GM18517 (cell line): Measurements from ENCODE around the gene AKAP6.
"Not testable (repeated sequence)": the region's sequence is repeated elsewhere in the genome, so short reads cannot be mapped to it uniquely, and the experiment has no call there.

ENCODE experiments used
- ATAC-seq: cut with Tn5 transposase; IDR thresholded peaks from one replicate; pipeline ENCODE4 v1.9.1; 2021; ENCODE audit warnings: mild to moderate bottlenecking, moderate library complexity; ENCODE audit not compliant: unreplicated experiment

The AKAP6 gene

DNA sequence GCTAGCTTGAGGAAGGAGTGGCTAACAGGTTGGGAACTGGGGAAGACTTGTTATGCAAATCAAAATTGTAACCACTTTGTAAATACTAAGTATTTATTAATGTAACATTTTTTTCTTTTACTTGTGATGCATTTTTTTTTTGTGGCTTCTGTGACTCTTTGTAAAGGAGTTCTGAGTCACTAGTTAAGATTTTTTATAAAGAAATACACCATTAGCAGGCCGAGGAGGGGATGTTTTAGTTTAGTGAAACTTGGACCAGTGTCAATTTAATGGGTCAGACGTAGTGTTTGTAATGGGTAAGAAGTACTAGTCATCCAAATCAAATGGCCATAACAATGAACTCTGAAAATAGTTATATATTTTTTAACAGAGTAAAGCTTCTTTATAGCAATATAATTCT, 43.1 kb downstream of the AKAP6 start:
- ATAC-seq: no peak

- ATAC-seq: not testable (repeated sequence)
Observed at GRCh38 chr14:32373174-32373573, 44.1 kb downstream of the AKAP6 start.

DNA sequence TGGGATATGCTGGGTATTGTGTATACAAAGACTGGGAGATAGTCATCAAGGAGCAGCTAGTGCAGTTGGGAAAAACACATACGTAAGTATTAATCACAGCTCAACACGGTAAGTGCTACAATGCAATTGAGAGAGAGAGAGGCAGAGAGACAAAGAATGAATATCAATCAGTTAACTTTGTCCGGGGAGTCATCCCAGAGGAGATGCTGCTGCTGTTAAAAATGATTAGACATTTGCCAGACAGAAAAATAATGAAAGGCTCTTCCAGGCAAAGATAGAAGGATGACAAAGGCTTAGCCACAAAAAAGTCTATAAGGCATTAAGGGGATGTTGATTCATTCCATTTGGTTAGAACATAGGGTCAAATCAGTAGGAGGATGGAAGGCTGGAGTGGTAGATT, 45.1 kb downstream of the AKAP6 start:
- ATAC-seq: no peak

- ATAC-seq: no peak
Observed at GRCh38 chr14:32375663-32376062, 46.6 kb downstream of the AKAP6 start.

- ATAC-seq: no peak
Observed at GRCh38 chr14:32377046-32377646, 48.0 kb downstream of the AKAP6 start.

GRCh38 chr14:32378284-32378683, 49.2 kb downstream of the AKAP6 start:
- no peak for ATAC-seq

DNA sequence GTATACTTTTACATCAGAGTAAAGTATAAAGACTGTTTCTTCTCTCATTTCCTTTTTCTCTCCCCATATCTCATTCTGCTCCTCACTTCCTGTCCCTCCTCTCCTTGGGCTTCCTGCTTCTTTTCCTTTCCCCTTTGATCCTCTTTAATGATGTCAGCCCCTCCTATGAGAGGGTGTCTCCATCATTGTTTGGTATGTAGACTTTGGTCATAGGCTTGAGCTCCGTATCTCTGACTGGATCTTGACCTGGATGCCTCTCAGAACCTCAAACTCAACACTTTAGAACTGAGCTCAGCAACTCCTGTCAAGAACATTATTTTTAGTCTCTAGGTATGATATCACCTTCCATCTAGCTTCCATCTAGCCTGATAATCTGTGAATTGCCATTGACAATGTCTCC, 50.3 kb downstream of the AKAP6 start:
- ATAC-seq: no peak

DNA sequence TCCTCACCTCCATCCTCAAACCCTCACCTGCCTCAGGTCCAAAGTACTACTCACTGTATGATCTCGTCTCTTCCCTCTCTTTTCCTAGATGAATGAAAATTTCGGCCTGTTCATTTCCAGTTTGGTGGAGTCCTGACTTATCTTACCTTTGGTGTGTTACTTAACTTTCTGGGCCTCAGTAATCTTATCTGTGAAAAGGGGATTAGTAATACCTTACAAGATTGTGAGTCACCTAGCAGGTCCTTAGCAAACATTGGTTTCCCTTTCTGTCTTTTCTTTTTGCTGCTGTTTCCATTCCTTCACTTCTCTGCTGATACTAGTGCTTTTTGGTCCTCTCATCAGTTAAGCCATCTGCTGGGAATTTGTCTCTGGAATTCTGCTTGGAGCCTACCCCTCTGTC, 52.8 kb downstream of the AKAP6 start:
- no peak for ATAC-seq

DNA sequence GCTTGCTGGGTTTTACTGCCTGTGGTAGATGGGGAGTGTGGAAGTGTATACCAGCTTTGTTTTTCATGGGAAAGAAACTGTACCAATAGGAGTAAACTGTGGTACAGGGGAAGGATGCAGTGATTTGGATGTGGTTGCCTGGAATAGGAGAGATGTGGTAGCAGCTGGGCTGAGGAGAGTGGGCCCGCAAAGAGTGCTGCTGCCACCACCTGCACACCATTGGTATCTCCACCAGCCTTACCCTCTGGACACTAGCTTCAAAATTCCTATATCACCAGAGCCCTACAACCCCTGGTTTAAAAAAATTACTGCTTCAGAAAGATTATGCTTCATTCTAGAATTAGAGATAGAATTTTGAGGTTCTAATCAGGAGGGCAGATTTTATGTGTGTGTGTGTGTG, 53.6 kb downstream of the AKAP6 start:
- ATAC-seq: no peak

DNA sequence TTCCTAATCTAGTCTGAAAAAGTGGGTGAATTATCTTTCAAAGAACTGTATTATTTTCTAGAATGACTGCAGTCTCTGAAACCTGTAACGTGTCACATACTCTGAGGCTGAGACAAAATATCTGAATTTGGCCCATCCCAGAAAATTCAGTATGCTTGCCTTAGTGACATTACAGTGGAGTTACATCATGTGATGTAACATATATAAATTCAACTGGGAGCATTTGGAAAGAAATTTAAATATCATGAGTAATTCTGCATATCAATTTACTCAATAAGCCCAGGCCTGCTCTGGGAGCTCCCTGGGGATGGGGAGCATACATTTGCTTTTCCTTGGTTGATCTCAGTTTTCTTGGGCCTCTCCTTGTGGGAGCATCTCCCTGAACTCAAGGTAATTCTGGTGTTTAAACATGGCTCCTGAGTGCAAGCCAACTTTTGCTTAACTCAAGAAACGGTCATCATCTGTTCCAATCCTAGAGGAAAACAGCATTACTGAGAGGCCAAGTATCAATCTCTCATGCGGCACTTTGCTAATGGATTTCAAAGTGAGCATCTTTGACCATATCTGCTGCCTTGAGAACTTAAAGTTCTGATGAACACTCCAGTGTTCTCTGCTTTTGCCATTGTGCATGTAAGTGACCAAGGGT, 54.4 kb downstream of the AKAP6 start:
- no peak for ATAC-seq

DNA sequence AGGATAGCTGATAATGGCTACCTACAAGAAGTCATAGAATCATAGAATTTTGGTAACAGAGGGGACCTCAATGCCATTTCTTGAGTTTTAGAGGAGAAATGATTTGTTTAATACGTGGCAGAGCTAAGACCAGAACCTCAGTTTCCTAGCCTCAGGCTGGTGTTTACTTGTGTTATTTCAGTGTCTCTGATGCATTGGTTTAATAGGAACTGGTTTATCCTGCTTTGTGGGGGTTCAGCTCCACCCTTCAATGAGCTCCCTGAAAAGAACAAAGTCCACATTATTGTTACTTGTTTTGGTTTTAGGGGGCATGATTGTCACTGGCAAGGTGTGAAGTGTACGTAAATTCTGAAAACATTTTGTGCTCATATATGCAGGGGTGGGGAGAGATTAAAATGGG, 55.4 kb downstream of the AKAP6 start:
- no peak for ATAC-seq

GRCh38 chr14:32387295-32387694, 58.2 kb downstream of the AKAP6 start:
- ATAC-seq: not testable (repeated sequence)

DNA sequence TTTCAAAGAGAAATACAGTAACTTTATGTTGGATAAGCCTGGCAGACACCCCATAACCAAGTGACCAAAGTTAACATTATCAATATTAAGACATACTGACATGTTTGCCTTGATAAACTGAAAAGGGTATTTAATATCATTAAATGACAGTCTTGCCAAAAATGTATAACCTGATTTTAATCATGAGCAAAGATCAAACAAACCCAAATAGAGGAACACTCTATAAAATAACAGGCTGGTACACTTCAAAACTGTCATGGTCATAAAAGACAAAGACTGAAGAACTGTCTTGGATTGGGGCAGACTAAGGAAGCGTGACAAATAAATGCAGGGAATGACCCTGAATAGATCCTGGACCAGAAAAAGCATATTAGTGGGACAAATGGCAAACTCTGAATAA, 64.0 kb downstream of the AKAP6 start:
- ATAC-seq: no peak

DNA sequence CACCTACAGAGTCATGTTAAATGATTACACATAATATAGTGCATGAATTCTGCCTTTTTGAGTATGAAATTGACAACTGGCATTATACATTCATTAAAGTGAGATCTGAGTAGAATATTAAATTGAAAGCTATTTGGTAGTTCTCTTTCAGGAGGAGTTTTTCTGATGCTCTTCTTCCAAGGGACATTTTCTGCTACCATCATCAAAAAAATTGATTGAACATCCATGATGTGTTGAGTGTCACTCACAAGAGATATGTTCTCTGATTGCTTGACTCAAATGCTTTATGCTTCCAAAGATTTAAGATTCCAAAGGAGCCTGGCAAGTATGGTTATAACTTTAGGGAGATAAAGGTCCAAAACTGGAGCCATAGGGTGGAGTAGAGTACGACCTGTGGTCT, 64.9 kb downstream of the AKAP6 start:
- ATAC-seq: no peak

- ATAC-seq: no peak
Observed at GRCh38 chr14:32396885-32397284, 67.8 kb downstream of the AKAP6 start.

- ATAC-seq: no peak
Observed at GRCh38 chr14:32397861-32398640, 69.0 kb downstream of the AKAP6 start.

- ATAC-seq: no peak
Observed at GRCh38 chr14:32399920-32400319, 70.8 kb downstream of the AKAP6 start.

DNA sequence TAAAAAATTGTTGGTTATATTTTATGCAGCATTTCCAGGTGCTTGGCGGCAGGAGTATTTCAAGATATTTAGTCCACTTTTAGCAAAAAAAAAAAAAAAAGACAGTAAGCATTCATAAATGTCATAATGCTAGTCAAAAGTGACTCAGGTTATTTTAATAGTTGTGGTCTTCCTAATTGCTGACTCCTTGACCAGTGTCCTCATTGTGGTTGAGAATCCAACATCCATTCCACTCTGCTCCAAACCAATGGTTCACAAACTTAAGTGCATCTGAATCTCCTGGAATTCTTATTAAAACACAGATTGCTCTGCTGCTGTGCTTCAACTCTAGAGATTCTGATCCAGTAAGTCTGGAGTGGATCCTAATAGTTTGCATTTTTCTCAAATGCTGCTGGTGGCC, 71.4 kb downstream of the AKAP6 start:
- ATAC-seq: no peak

DNA sequence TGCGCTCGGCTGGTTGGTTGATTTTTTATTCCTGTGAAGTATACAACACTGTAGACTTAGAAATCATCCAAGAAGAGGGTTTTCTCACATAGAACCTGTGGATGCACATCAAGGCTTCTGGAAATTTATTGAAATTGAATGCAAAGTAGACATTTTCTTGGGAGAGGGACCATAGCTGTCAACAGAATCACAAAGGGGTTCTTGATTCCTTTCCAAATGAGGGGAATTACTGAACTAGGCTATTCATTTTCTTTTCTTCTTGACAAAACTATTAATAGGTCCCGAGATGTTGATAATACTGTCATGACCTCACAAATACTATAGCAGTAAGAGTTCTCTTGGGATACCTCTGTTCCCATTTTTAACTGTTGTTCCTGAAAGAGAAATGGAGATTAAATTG, 73.9 kb downstream of the AKAP6 start:
- ATAC-seq: no peak

GRCh38 chr14:32403688-32404087, 74.6 kb downstream of the AKAP6 start:
- no peak for ATAC-seq

GRCh38 chr14:32404784-32405573, 75.9 kb downstream of the AKAP6 start:
- no peak for ATAC-seq
